Breast epithelium (tissue), 3 donors: ENCODE results near the gene GPAT3.

Experiments
- POLR2A ChIP-seq: fragments of 450-650 bp; IDR thresholded peaks from one replicate; pipeline ENCODE4 v1.6.1; 2016; ENCODE audit warnings: antibody characterized with exemption, mild to moderate bottlenecking, moderate library complexity
- POLR2AphosphoS5 ChIP-seq, 3 donors: sonication (generic); formaldehyde crosslinking; IDR thresholded peaks; one replicate each; pipeline ENCODE4 v1.6.1; 2017; ENCODE audit warnings: antibody characterized with exemption in 3 of 3
- TF ChIP-seq, protein P1 (sequence below), 3 donors: fragments of 450-650 bp; IDR thresholded peaks; one replicate each; pipeline ENCODE4 v1.5.1; 2016 to 2017; ENCODE audit warnings: antibody characterized with exemption in 3 of 3, mild to moderate bottlenecking in 3 of 3, moderate library complexity in 3 of 3

DNA sequence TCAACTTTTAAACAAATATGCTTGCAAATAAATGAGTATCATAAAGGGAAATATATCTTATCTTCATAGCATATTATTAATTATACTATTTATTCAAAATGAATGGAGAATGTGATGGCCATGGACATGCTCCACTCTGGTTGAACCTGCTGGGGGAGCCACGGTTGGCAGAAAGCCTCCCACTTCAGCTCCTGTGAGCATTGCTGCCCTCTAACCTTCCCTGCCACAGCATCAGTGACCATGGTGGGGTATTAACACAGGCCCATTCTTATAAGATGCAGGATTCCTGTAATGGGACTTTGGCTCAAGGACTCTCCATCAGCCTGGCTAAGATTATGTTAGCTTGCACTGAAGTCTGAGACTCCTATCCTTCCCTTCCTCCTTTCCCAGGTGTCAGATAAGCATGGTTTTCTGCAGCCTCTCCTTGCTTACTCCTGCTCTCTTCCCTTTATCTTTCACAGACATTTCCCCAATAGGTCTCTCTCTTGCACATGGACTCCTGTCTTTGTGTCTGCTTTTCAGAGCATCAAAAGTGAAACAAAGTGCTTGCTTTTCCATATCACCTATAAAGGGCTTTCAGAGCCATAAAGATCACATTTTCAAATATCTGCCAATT is 46.1 kb upstream of the GPAT3 start:
- TF ChIP-seq, protein P1, sequence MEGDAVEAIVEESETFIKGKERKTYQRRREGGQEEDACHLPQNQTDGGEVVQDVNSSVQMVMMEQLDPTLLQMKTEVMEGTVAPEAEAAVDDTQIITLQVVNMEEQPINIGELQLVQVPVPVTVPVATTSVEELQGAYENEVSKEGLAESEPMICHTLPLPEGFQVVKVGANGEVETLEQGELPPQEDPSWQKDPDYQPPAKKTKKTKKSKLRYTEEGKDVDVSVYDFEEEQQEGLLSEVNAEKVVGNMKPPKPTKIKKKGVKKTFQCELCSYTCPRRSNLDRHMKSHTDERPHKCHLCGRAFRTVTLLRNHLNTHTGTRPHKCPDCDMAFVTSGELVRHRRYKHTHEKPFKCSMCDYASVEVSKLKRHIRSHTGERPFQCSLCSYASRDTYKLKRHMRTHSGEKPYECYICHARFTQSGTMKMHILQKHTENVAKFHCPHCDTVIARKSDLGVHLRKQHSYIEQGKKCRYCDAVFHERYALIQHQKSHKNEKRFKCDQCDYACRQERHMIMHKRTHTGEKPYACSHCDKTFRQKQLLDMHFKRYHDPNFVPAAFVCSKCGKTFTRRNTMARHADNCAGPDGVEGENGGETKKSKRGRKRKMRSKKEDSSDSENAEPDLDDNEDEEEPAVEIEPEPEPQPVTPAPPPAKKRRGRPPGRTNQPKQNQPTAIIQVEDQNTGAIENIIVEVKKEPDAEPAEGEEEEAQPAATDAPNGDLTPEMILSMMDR (IDR thresholded peaks at IDR 0.05), result no peak
- TF ChIP-seq POLR2AphosphoS5 (IDR thresholded peaks at IDR 0.05) (no peak), POLR2A (no peak)
